KOPT-K1 (cell line): Measurements from ENCODE around the gene LRRC74B.
"Not testable (repeated sequence)": the region's sequence is repeated elsewhere in the genome, so short reads cannot be mapped to it uniquely, and the experiment has no call there.

ENCODE experiments used
- H3K27ac ChIP-seq: fragments of 200-600 bp; sonication (generic); 2 replicates; pipeline ENCODE4 v1.5.1; 2016; ENCODE audit warnings: antibody characterized with exemption, mild to moderate bottlenecking, low read depth, low read length; ENCODE audit not compliant: poor library complexity, severe bottlenecking
- H3K36me3 ChIP-seq: fragments of 200-600 bp; sonication (generic); 2 replicates; pipeline ENCODE4 v1.5.1; 2017; ENCODE audit warnings: antibody characterized with exemption, mild to moderate bottlenecking, low read length, moderate library complexity; ENCODE audit not compliant: insufficient read depth
- H3K9me3 ChIP-seq: fragments of 200-600 bp; sonication (generic); 2 replicates; pipeline ENCODE4 v1.5.1; 2017; ENCODE audit warnings: antibody characterized with exemption, low read length, mild to moderate bottlenecking; ENCODE audit not compliant: insufficient read depth, poor library complexity, severe bottlenecking

Gene LRRC74B

GRCh38 chr22:21038405-21038804 is 7.3 kb upstream of the LRRC74B start:
- no peak overlapping the region for H3K27ac ChIP-seq
- no peaks in the 10 kb centered on the region for H3K9me3 ChIP-seq
- no peaks in the 10 kb centered on the region for H3K36me3 ChIP-seq

DNA sequence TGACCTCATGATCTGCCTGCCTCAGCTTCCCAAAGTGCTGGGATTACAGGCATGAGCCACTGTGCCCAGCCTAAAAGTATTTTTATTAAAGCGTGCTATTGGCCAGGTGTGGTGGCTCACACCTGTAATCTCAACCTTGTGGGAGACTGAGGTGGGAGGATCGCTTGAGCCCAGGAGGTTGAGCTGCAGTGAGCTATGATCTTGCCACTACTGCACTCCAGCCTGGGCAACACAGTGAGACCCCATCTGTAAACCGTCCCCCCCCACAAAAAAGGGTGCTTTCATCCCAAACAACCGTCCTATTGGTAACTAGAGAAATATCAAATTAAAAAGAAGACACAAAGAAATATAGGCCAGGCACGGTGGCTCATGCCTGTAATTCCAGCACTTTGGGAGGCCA is 6.6 kb upstream of the LRRC74B start:
- not testable (repeated sequence) for H3K9me3 ChIP-seq, H3K27ac ChIP-seq, H3K36me3 ChIP-seq

GRCh38 chr22:21041937-21042336 is 3.8 kb upstream of the LRRC74B start:
- H3K27ac ChIP-seq, result no peak overlapping the region

GRCh38 chr22:21042978-21043859 is 2.5 kb upstream of the LRRC74B start:
- H3K36me3 ChIP-seq, result no peaks in the 10 kb centered on the region
- no peak overlapping the region for H3K27ac ChIP-seq
- no peaks in the 10 kb centered on the region for H3K9me3 ChIP-seq

More at GRCh38 chr22:21041937-21042336, 3.8 kb upstream of the LRRC74B start:
- Histone ChIP-seq H3K9me3 (no peaks in the 10 kb centered on the region), H3K36me3 (no peaks in the 10 kb centered on the region)

DNA sequence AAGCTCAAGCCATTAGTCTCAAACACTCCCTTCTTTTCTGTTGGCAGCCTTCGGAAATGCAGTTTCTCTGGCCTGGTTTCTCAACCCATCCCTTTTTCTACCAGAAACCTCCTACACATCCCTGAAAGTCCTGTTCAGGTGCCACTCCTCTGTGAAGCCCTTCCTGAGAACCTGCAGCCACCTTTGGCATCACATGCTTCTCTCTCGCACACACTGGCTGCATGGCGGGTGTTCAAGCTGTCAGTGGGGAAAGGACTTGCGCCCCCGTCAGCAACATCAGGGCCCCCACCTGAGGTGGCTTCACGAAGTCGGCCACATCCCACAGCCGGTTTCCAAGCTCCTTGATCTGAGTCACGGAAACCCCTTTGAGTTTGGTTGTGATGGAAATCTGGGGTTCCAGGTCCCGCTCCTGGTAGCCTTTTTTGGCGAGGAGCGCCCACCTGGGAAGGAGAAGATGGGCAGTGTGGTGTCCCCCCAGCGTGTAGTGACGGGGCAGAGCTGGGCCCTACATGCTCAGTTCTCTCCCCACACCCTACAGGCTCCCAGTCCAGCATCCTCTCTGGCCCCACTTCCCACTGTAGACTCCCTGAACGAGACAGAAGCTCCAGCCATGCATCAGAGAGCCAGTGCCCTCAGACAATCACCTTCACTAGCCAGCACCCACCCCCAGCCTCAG is 1.7 kb upstream of the LRRC74B start:
- no peaks in the 10 kb centered on the region for H3K36me3 ChIP-seq
- H3K9me3 ChIP-seq, result no peaks in the 10 kb centered on the region
- H3K27ac ChIP-seq, result no peak overlapping the region

DNA sequence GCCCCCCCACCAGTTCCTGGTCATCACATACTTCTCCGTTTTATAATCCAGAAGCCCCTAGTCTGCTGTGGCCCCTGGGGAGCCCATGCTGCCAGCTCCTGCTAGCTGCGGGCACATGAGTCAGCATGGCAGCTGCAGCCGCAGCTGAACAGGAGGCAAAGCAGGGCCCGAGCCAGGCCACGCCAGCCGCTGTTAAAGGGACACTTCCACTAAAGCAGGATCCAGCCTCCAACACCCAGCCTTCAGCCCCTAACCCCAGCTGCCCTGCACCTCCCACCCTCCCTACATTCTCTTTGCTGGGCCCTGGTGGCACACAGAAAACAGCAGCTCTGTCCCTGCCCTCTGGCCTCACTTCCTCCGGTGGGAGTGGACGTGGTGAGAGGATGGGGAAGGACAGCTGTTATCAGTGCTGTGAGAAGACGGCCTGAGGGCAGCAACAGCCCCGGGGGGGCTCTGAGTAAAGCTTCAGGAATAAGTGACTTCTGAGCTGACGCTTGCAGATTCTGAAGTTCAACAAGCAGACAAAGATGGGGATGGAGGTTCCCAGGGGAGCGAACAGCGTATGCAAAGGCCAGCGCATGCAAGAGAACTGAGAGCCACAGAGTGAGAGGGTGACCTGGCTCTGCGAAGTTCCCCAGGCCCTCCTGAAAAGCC is 688 bp upstream of the LRRC74B start:
- no peaks in the 10 kb centered on the region for H3K36me3 ChIP-seq
- H3K27ac ChIP-seq, result no peak overlapping the region

DNA sequence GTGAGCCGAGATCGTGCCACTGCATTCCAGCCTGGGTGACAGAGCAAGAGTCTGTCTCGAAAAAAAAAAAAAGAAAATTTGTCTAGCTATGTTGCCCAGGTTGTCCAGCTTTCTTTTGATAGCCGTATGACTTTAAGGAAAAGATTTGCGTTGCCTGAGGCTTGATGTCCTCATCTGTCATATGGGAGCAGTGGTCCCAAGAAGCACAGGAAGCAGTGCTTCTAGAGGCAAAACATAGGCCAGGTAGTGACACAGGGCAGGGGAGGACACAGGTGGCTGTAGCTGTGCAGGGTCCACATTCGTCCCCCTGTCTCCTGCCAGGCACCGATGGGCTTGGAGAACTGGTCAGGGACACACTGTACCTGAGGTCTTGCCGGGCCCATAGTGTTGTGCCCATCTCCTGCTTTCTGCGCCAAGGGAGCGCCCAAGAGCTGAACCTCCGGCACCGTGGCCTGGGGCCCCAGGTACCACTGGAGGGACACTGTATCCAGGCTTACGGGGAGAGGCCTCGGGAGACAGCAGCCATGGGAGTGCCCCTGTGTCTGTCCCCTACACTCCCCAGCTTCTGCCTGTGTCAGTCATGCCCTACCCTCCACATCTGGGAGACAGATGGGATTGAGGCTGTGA is 1.4 kb downstream of the LRRC74B start:
- Histone ChIP-seq H3K9me3 (no peaks in the 10 kb centered on the region), H3K27ac (no peak overlapping the region), H3K36me3 (no peaks in the 10 kb centered on the region)

More for the DNA sequence above, 688 bp upstream of the LRRC74B start:
- H3K9me3 ChIP-seq, result no peaks in the 10 kb centered on the region

DNA sequence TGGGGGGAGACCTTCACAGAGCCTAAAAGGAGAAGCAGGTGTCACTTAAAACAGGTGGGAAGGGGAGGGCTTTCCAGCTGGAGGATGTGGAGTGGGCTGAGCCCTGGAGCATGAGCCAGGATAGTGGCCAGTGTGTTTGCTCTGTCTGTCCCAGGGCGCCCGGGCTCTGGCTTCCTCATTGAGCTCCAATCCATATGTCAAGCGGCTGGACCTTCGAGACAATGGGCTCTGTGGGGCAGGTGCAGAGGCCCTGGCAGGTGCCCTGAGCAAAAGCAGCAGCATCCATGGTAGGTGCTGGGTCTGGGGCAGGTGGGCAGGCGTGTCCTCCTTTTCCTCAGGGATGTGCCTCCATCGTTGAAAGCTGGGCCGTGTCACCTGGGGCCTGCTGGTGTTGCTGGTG is 2.0 kb downstream of the LRRC74B start:
- Histone ChIP-seq H3K36me3 (no peaks in the 10 kb centered on the region), H3K9me3 (no peaks in the 10 kb centered on the region), H3K27ac (no peak overlapping the region)

DNA sequence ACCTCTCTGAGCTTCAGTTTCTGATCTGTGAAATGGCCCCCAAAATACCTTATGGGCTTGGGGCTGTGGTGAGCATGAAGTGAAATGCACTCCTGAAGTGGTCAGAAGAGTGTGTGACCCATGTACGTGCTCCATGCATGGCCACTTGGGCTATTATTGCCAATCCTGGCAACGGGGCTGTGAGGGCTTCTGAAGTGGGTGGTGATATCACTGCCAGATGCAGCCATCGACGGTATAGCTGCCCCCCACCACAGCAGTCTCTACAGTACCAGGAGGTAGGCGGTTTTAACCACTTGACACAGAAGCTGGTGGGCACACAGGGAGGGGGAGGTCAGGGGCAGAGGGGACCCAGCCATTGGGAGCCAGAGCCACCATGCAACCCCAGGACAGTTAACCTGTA is 2.7 kb downstream of the LRRC74B start:
- H3K36me3 ChIP-seq, H3K27ac ChIP-seq, H3K9me3 ChIP-seq: not testable (repeated sequence)

DNA sequence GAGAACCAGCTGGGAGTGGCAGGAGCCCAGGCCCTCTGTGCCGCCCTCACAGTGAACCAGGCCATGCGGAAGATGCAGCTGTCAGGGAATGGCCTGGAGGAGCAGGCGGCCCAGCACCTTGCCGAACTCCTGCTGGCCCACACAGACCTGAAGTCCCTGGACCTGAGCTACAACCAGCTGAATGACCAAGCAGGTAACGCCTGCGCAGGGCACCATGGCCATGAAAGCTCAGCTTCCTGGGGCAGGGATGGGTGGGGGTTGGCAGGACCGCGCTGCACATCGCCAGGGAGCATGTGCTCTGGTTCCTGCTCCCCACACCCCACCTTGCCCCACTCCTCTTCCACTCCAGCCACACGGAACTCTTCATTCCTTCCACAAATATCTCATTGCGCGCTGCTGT is 3.2 kb downstream of the LRRC74B start:
- not testable (repeated sequence) for H3K27ac ChIP-seq, H3K36me3 ChIP-seq

GRCh38 chr22:21051145-21051830 is 5.5 kb downstream of the LRRC74B start:
- H3K9me3 ChIP-seq, result no peaks in the 10 kb centered on the region
- no peaks in the 10 kb centered on the region for H3K36me3 ChIP-seq
- H3K27ac ChIP-seq, result no peak overlapping the region

More for the DNA sequence above, 3.2 kb downstream of the LRRC74B start:
- not testable (repeated sequence) for H3K9me3 ChIP-seq

GRCh38 chr22:21051831-21052400 is 6.2 kb downstream of the LRRC74B start:
- no peaks in the 10 kb centered on the region for H3K9me3 ChIP-seq
- no peak overlapping the region for H3K27ac ChIP-seq
- H3K36me3 ChIP-seq, result no peaks in the 10 kb centered on the region

- Histone ChIP-seq H3K36me3 (no peaks in the 10 kb centered on the region), H3K27ac (no peak overlapping the region), H3K9me3 (no peaks in the 10 kb centered on the region)
These were observed 7.1 kb downstream of the LRRC74B start for GRCh38 chr22:21052715-21053459.
